GM21619 (cell line): ENCODE results near the gene BPTF.
"Not testable (repeated sequence)": the region's sequence is repeated elsewhere in the genome, so short reads cannot be mapped to it uniquely, and the experiment has no call there.

Experiments used
- ATAC-seq: cut with Tn5 transposase; IDR thresholded peaks from one replicate; pipeline ENCODE4 v1.9.1; 2021; ENCODE audit not compliant: unreplicated experiment

The BPTF gene

GRCh38 chr17:67879662-67880061 lies 54.4 kb downstream of the BPTF start:
- no peak for ATAC-seq

GRCh38 chr17:67881083-67881482 lies 55.8 kb downstream of the BPTF start:
- ATAC-seq = no peak

GRCh38 chr17:67884741-67885140 lies 59.4 kb downstream of the BPTF start:
- ATAC-seq = no peak

- no peak for ATAC-seq
Observed at GRCh38 chr17:67891481-67892119, 66.3 kb downstream of the BPTF start.

GRCh38 chr17:67902511-67903231 lies 77.4 kb downstream of the BPTF start:
- ATAC-seq = no peak

GRCh38 chr17:67905298-67905697 lies 80.0 kb downstream of the BPTF start:
- ATAC-seq = not testable (repeated sequence)

- not testable (repeated sequence) for ATAC-seq
Observed at GRCh38 chr17:67910117-67910803, 85.0 kb downstream of the BPTF start.

GRCh38 chr17:67911059-67911782 lies 85.9 kb downstream of the BPTF start:
- no peak for ATAC-seq

GRCh38 chr17:67912088-67912487 lies 86.8 kb downstream of the BPTF start:
- ATAC-seq = no peak

- no peak for ATAC-seq
Observed at GRCh38 chr17:67912656-67913055, 87.4 kb downstream of the BPTF start.

- ATAC-seq = no peak
Observed at GRCh38 chr17:67920212-67920611, 94.9 kb downstream of the BPTF start.

GRCh38 chr17:67922503-67922902 lies 97.2 kb downstream of the BPTF start:
- no peak for ATAC-seq

GRCh38 chr17:67928842-67929241 lies 103.5 kb downstream of the BPTF start:
- ATAC-seq = not testable (repeated sequence)

- ATAC-seq = no peak
Observed at GRCh38 chr17:67931227-67931626, 105.9 kb downstream of the BPTF start.

- ATAC-seq = no peak
Observed at GRCh38 chr17:67942810-67943209, 117.5 kb downstream of the BPTF start.

GRCh38 chr17:67944035-67944434 lies 118.7 kb downstream of the BPTF start:
- ATAC-seq = no peak

GRCh38 chr17:67946513-67946912 lies 121.2 kb downstream of the BPTF start:
- ATAC-seq = no peak

GRCh38 chr17:67947325-67947813 lies 122.1 kb downstream of the BPTF start:
- ATAC-seq = no peak

- no peak for ATAC-seq
Observed at GRCh38 chr17:67950945-67951344, 125.6 kb downstream of the BPTF start.

- no peak for ATAC-seq
Observed at GRCh38 chr17:67959510-67959909, 134.2 kb downstream of the BPTF start.

GRCh38 chr17:67960276-67960675 lies 135.0 kb downstream of the BPTF start:
- not testable (repeated sequence) for ATAC-seq
